Transverse colon (tissue), 3 donors: Measurements from ENCODE around the gene ABCG8.

ENCODE experiments used
- EP300 ChIP-seq: sonication (generic); formaldehyde crosslinking; IDR thresholded peaks from one replicate; pipeline ENCODE4 v1.6.1; 2017; ENCODE audit warnings: antibody characterized with exemption, low read depth
- POLR2AphosphoS5 ChIP-seq, 3 donors: sonication (generic); formaldehyde crosslinking; IDR thresholded peaks; one replicate each; pipeline ENCODE4 v1.6.1; 2016; ENCODE audit warnings: antibody characterized with exemption in 3 of 3

DNA sequence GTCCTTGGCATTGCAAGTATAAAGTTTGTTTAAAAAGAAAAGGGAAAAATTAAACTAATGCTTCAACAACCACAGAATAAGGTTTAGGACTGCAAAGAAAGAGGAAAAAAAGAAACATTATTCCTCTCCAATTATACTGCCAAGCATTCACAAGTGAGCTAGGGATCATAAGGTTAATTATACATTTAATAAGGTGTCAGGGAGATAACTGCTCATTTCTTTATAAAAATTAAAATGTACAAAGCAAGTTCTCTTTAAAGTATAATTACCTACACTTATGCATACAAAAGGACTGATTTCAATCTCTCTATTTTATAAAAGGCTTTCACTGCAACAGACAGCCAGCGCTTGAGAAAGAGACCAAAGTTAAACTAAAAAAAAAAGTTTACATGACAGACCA, 58.1 kb downstream of the ABCG8 start:
- no peak for TF ChIP-seq EP300
- TF ChIP-seq POLR2AphosphoS5 (IDR thresholded peaks at IDR 0.05) = no peak
